Stimulated activated CD8-positive, alpha-beta memory T cell treated with anti-CD3 and anti-CD28 coated beads, Interleukin-15, amount 100 ng/mL, for 4 hours (primary cell): Measurements from ENCODE around the gene TM9SF1.
A peak's percentile ranks its signal among the peaks of the same experiment; 100 is the strongest.

Source experiments
- DNase-seq, 2 donors: peaks; one replicate each; pipeline ENCODE4 v3.0.0-alpha.2; 2020; ENCODE audit warnings: low read depth in 2 of 2

TM9SF1 gene

DNA sequence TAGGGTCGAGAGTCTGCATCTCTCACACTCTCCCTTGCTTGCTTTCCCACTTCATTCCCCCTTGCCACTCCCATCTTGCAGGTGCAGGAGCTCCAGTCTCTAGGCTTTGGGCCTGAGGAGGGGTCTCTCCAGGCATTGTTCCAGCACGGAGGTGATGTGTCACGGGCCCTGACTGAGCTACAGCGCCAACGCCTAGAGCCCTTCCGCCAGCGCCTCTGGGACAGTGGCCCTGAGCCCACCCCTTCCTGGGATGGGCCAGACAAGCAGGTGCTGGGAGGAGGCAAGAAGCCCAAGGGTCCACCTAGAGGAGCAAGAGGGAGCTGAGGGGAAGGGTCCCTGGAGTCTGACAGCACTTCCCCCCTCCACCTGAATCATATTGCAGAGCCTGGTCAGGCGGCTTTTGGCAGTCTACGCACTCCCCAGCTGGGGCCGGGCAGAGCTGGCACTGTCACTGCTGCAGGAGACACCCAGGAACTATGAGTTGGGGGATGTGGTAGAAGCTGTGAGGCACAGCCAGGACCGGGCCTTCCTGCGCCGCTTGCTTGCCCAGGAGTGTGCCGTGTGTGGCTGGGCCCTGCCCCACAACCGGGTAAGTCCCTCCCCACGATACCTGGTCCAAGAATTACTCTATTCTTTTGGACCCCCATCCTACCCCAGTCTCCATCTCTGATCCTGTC is 43.7 kb downstream of the TM9SF1 start:
- no peak for DNase-seq

- DNase-seq = no peak
Measured at GRCh38 chr14:24150993-24151392, 44.2 kb downstream of the TM9SF1 start.

- DNase-seq = no peak
Measured at GRCh38 chr14:24150567-24150966, 44.7 kb downstream of the TM9SF1 start.

- DNase-seq = no peak
Measured at GRCh38 chr14:24150061-24150460, 45.2 kb downstream of the TM9SF1 start.

DNA sequence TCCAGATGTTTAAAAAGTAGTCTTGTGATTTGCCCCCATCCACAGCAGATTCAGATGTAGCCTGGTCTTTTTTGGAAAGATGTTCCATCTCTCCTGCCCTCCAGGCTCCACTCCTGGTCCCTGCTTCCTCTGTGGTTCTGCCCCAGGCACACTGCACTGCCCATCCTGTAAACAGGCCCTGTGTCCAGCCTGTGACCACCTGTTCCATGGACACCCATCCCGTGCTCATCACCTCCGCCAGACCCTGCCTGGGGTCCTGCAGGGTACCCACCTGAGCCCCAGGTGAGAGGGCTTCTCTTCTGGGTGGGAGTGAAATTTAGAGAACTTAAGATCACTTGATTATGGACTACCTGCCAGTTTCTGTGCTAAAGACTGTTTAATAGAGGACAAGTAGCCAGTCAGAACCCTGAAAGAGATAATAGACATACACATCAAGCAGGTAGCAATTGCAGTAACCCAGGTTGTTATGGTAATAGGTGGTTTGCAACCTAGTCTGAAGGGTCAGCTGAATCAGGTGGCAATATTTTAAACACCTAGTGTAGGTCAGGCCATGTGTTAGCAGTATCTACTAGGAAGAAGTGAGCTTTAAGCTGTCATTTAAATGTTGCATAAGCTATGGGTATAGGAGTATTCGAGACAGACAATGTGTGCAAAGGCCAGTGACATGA is 45.8 kb downstream of the TM9SF1 start:
- DNase-seq = no peak

DNA sequence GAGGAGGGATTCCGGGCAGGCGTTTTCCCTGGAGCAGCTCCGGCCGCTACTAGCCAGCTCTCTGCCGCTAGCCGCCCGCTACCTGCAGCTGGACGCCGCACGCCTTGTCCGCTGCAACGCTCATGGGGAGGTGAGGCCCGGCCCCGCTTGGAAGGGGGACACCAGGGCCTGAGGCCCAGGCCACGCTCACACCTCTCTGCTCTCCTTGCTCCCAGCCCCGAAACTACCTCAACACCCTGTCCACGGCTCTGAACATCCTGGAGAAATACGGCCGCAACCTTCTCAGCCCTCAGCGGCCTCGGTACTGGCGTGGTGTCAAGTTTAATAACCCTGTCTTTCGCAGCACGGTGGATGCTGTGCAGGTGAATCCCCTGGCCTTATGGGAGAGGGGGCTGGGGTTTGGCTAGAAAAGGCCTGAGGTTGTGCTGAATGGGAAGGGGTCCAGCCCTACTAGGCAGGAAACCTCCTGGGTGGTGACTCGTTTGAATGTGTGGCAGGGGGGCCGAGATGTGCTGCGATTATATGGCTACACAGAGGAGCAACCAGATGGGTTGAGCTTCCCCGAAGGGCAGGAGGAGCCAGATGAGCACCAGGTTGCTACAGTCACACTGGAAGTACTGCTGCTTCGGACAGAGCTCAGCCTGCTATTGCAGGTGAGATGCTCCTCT is 47.3 kb downstream of the TM9SF1 start:
- DNase-seq = no peak

DNA sequence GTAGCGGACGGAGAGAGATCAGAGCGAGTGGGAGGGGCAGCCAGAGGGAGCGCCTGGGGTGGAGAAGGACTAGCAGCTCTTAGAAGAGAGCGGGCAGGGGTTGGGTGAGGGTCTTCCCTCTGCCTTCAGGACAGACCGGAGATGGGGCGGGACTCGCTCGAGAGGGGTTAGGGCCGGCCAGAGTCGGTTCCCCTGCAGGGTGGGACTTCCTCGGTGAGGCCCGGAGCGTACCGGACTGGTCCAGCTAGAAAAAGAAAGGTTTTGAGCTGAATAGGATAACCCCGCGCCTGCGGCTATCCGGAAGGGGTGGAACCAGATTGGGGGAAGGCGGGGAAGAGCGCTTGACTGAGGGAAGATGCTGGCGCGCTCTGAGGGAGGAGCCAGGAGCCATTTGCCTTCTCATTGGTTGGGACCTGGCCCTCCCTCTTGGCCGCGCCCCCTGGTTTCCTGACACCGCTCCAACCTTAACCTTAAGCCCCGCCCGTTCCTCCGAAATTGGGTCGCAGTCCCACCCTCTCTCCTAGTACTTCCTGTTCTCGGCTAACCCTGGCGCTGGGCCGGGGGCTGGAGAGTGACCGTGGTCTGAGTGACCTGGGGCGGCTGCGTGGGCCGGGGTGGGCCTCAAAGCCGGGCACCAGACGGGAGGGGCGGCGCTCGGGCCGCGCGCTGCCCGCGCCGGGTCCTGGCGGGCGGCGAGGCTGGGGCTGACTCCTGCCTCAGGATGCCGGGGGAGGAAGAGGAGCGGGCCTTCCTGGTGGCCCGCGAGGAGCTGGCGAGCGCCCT is 48.1 kb downstream of the TM9SF1 start, which contains the start of gene RNF31:
Gene RNF31 (plus strand): TSS at position 521 of the 783 bp plus-strand sequence. CDS start 201 bp downstream, at position 722.
- peak; percentile 92 to 97 for DNase-seq

GRCh38 chr14:24146453-24146977 is 48.7 kb downstream of the TM9SF1 start, which contains the start of gene PSME2:
TSS of gene PSME2 (minus strand) at chr14:24146610. CDS start at chr14:24146581, 29 bp downstream.
- DNase-seq = peak; percentile 68 to 69

- DNase-seq = no peak
Measured at GRCh38 chr14:24145690-24146452, 49.4 kb downstream of the TM9SF1 start.

DNA sequence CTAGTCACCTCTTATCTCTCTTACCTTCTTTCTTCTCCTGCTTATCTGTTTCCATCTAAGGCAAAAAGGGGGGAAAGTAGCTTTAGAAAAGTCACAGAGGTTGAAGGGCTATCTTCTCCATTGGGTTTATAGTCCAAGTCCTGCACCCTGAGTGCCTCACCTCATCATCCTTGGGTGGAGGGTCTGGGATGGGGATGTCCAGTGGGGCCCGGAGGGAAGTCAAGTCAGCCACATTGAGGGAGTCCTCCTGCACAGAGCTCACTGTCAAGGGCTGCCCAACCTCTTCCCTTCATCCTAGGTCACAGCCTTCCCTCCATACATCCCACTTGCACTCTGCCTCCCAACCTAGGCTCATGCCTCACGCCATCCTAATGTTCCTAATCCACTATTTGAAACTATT is 50.0 kb downstream of the TM9SF1 start:
- DNase-seq = no peak

- no peak for DNase-seq
Measured at GRCh38 chr14:24144451-24144850, 50.8 kb downstream of the TM9SF1 start.

GRCh38 chr14:24143511-24143910 is 51.7 kb downstream of the TM9SF1 start:
- DNase-seq = no peak

- peak; percentile 97 to 99 for DNase-seq
Measured at GRCh38 chr14:24141097-24141880, 54.0 kb downstream of the TM9SF1 start, which contains the start of gene EMC9. TSS of gene EMC9 (minus strand) at chr14:24141591. CDS start at chr14:24141304, 287 bp downstream.

DNA sequence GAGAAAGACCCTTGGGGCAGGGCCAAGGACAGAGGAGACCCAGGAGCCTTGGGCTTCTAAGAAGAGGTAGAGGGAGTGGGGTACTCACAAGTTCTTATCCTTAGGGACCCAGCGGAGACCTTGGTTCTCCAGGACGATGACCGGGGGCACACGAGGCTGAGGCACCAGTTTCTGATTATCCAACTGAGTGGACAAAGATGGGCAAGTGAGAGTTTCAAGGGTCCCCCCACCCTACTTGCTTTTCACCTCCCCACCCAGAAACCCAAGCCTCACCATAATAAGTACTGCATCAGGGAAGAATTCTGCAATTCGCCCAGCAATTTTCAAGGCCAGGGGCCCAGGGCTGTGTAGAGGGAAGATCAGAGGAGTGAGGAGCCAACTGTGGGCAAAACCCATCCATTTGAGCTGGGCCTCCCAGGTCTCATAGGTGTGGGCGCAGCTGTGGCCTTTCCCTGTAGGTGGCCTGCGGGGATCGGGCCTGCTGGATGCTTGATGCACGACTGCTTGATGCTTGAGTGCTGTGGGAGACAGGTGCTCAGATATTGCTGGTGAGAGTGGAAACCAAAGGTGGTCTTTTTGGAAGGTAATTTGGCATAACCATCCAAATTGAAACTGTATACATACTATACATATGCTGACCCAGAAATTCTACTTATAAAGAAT is 55.8 kb downstream of the TM9SF1 start:
- no peak for DNase-seq
